ENCODE results near the gene CXXC5. TPM values are rescaled to one million over a fixed set of nuclear protein-coding genes. Genes with fewer than 3 reads are reported as not detected.

CXXC5 gene
- total RNA-seq, 1 experiment from 2014 or later, result 97.2 TPM

DNA sequence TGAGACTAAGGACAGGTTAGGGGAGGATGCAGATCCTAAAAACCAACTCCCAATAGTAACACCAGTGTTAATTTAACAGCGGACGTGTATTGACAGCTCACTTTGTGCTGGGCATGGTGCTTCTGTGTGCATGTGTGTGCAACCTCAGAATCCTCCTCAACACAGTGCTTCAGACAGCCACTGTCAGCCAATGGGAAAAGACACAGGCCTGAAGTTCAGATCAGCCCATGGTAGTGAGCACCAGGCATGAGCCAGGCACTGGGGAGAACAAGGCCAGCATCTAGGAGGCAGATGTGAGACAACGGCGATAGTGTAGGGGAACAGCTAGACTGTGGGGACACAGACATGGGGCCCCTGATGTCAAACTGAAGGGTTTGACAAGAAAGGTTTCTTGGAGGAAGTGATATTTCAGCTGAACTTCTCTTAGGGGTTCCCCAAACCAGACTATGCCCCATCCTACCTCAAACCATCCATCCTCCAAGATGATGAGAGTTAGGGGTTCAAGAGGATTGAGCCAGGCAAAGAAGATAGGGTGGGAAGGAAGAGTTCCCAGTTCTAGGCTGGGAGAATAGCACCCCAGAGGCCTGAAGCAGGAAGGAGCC, 75.9 kb downstream of the CXXC5 start (continued):
- TF ChIP-seq, protein P1, sequence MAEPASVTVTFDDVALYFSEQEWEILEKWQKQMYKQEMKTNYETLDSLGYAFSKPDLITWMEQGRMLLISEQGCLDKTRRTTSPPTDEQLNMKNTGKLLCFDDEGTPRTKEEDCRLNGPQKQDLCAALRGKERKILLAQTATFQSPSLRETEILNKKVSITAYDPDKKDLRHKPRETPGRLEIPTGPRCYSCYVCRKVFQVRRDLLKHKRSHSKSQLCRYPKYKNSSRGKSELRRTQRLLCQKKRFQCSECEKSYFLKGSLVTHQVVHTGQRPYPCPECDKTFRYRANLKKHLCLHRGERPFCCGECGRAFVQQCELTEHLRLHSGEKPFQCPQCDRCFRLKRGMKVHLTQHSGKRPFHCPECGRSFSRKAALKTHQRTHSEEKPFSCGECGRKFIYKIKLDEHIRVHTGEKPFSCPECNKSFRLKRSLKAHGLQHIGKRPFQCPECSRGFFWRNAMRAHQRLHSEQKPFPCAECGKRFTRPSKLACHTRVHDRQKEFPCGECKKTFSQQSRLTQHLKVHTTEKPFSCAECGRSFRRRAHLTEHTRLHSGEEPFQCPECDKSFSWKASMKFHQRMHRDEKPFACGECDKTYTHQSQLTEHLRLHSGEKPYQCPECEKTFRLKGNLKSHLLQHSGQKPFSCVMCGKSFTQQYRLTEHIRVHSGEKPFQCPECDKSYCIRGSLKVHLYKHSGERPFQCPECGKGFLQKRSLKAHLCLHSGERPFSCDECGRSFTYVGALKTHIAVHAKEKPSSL (CRISPR knock-in tag; conservative IDR thresholded peaks at IDR 0.05), result no peak
- TF ChIP-seq ZNF671 (CRISPR knock-in tag; IDR thresholded peaks at IDR 0.05) (no peak), NR1H2 (CRISPR knock-in tag; IDR thresholded peaks at IDR 0.05) (no peak), ZBTB21 (CRISPR knock-in tag; IDR thresholded peaks at IDR 0.05; ENCODE audit: borderline replicate concordance) (no peak)
- TF ChIP-seq, protein P2, sequence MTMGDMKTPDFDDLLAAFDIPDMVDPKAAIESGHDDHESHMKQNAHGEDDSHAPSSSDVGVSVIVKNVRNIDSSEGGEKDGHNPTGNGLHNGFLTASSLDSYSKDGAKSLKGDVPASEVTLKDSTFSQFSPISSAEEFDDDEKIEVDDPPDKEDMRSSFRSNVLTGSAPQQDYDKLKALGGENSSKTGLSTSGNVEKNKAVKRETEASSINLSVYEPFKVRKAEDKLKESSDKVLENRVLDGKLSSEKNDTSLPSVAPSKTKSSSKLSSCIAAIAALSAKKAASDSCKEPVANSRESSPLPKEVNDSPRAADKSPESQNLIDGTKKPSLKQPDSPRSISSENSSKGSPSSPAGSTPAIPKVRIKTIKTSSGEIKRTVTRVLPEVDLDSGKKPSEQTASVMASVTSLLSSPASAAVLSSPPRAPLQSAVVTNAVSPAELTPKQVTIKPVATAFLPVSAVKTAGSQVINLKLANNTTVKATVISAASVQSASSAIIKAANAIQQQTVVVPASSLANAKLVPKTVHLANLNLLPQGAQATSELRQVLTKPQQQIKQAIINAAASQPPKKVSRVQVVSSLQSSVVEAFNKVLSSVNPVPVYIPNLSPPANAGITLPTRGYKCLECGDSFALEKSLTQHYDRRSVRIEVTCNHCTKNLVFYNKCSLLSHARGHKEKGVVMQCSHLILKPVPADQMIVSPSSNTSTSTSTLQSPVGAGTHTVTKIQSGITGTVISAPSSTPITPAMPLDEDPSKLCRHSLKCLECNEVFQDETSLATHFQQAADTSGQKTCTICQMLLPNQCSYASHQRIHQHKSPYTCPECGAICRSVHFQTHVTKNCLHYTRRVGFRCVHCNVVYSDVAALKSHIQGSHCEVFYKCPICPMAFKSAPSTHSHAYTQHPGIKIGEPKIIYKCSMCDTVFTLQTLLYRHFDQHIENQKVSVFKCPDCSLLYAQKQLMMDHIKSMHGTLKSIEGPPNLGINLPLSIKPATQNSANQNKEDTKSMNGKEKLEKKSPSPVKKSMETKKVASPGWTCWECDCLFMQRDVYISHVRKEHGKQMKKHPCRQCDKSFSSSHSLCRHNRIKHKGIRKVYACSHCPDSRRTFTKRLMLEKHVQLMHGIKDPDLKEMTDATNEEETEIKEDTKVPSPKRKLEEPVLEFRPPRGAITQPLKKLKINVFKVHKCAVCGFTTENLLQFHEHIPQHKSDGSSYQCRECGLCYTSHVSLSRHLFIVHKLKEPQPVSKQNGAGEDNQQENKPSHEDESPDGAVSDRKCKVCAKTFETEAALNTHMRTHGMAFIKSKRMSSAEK (CRISPR knock-in tag; IDR thresholded peaks at IDR 0.05; ENCODE audit: borderline replicate concordance), result no peak

DNA sequence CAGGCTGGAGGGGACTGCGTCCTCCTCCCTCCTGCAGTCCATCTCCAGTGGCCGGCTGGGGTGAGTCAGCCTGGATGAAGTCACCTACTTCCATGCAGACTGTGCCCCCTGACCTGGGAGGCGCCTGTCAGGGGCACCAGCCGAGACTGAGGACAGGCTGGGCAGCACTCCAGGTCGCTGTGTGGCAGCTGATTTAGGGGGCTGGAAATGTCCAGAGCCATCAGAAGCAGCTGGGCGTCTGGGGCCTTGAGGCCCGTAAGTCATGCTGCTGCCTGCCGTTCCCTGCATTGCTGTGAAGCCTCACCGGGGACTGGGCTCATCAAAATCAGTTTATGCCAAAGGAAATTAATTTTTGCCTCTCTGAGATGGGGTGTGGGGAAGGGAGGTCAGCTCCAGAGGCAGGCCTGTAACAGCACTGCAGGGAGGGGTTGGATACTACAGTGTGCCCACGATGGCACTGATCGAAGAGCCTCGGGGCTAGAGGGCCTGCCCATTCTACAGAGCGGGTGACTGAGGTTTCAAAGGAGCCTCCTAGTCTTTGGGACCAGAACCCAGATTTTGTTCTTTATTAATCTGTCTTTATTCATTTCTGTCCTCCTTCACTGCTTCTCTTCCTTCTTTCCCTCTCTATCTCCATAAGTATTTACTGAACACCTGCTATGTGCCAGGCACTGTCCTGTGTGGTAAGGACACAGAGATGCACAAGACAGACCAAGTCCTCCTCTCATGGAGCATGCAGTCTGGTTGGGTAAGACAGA, 77.1 kb downstream of the CXXC5 start:
- H3K9me3 Mint-ChIP-seq, result peaks cover 7% of the 10 kb centered on the region
- H3K4me1 Mint-ChIP-seq, result no peaks in the 10 kb centered on the region
- no peak for ATAC-seq
- H3K27me3 Mint-ChIP-seq (ENCODE audit: low read depth), result no peaks in the 10 kb centered on the region; the same call in 1 of the 2 replicates
- H3K27ac Mint-ChIP-seq, result no peak overlapping the region
- H3K4me3 Mint-ChIP-seq, result no peak overlapping the region
- ChIA-PET POLR2A (interaction anchor here (0.5 kb wide), 1 partner anchor 23 kb away, joined by 4 read pairs; no protein-coding TSS in a partner anchor), CTCF (interaction anchor here (0.8 to 2.1 kb wide), 2 partner anchors 50 to 91 kb away, joined by 7 read pairs; no protein-coding TSS in a partner anchor)
- no peak for DNase-seq (ENCODE audit: low spot score)
- peaks cover 19% of the 10 kb centered on the region for H3K36me3 Mint-ChIP-seq
- no peak for TF ChIP-seq ATF3 (CRISPR knock-in tag; conservative IDR thresholded peaks at IDR 0.05)
- no peak for TF ChIP-seq TP53 (CRISPR knock-in tag; IDR thresholded peaks at IDR 0.05)
- no peak for TF ChIP-seq ERG (CRISPR knock-in tag; IDR thresholded peaks at IDR 0.05)
- TF ChIP-seq, protein P3, sequence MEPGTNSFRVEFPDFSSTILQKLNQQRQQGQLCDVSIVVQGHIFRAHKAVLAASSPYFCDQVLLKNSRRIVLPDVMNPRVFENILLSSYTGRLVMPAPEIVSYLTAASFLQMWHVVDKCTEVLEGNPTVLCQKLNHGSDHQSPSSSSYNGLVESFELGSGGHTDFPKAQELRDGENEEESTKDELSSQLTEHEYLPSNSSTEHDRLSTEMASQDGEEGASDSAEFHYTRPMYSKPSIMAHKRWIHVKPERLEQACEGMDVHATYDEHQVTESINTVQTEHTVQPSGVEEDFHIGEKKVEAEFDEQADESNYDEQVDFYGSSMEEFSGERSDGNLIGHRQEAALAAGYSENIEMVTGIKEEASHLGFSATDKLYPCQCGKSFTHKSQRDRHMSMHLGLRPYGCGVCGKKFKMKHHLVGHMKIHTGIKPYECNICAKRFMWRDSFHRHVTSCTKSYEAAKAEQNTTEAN (CRISPR knock-in tag; IDR thresholded peaks at IDR 0.05), result no peak
- TF ChIP-seq, protein P4, sequence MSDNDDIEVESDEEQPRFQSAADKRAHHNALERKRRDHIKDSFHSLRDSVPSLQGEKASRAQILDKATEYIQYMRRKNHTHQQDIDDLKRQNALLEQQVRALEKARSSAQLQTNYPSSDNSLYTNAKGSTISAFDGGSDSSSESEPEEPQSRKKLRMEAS (CRISPR knock-in tag; IDR thresholded peaks at IDR 0.05), result no peak
- no peak for TF ChIP-seq PRRX2 (CRISPR knock-in tag; IDR thresholded peaks at IDR 0.05)
- TF ChIP-seq, protein P5, sequence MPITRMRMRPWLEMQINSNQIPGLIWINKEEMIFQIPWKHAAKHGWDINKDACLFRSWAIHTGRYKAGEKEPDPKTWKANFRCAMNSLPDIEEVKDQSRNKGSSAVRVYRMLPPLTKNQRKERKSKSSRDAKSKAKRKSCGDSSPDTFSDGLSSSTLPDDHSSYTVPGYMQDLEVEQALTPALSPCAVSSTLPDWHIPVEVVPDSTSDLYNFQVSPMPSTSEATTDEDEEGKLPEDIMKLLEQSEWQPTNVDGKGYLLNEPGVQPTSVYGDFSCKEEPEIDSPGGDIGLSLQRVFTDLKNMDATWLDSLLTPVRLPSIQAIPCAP (CRISPR knock-in tag; IDR thresholded peaks at IDR 0.05), result no peak
- no peak for TF ChIP-seq ZNF317 (CRISPR knock-in tag; IDR thresholded peaks at IDR 0.05; ENCODE audit: borderline replicate concordance, low read depth)
- no peak for TF ChIP-seq RELA (CRISPR knock-in tag; IDR thresholded peaks at IDR 0.05; ENCODE audit: borderline replicate concordance)
- TF ChIP-seq ZNF121 (CRISPR knock-in tag; IDR thresholded peaks at IDR 0.05), result no peak
- no peak for TF ChIP-seq NFATC4 (CRISPR knock-in tag; IDR thresholded peaks at IDR 0.05)
- no peak for TF ChIP-seq GRHL2 (CRISPR knock-in tag; IDR thresholded peaks at IDR 0.05; ENCODE audit: insufficient replicate concordance, severe bottlenecking)
- no peak for TF ChIP-seq JAZF1 (CRISPR knock-in tag; IDR thresholded peaks at IDR 0.05)
- TF ChIP-seq ETV6 (CRISPR knock-in tag; IDR thresholded peaks at IDR 0.05), result no peak
- TF ChIP-seq, protein P6, sequence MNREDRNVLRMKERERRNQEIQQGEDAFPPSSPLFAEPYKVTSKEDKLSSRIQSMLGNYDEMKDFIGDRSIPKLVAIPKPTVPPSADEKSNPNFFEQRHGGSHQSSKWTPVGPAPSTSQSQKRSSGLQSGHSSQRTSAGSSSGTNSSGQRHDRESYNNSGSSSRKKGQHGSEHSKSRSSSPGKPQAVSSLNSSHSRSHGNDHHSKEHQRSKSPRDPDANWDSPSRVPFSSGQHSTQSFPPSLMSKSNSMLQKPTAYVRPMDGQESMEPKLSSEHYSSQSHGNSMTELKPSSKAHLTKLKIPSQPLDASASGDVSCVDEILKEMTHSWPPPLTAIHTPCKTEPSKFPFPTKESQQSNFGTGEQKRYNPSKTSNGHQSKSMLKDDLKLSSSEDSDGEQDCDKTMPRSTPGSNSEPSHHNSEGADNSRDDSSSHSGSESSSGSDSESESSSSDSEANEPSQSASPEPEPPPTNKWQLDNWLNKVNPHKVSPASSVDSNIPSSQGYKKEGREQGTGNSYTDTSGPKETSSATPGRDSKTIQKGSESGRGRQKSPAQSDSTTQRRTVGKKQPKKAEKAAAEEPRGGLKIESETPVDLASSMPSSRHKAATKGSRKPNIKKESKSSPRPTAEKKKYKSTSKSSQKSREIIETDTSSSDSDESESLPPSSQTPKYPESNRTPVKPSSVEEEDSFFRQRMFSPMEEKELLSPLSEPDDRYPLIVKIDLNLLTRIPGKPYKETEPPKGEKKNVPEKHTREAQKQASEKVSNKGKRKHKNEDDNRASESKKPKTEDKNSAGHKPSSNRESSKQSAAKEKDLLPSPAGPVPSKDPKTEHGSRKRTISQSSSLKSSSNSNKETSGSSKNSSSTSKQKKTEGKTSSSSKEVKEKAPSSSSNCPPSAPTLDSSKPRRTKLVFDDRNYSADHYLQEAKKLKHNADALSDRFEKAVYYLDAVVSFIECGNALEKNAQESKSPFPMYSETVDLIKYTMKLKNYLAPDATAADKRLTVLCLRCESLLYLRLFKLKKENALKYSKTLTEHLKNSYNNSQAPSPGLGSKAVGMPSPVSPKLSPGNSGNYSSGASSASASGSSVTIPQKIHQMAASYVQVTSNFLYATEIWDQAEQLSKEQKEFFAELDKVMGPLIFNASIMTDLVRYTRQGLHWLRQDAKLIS (CRISPR knock-in tag; IDR thresholded peaks at IDR 0.05; ENCODE audit: borderline replicate concordance), result no peak
